GM21825 (cell line): Measurements from ENCODE around the gene DMRT3.

Experiments
- ATAC-seq: cut with Tn5 transposase; IDR thresholded peaks from one replicate; pipeline ENCODE4 v1.9.1; 2021; ENCODE audit warnings: mild to moderate bottlenecking, moderate library complexity; ENCODE audit not compliant: unreplicated experiment

Gene DMRT3

GRCh38 chr9:970151-970996 lies 6.1 kb upstream of the DMRT3 start:
- ATAC-seq: no peak

- no peak for ATAC-seq
Observed at GRCh38 chr9:971901-972500, 4.5 kb upstream of the DMRT3 start.

- ATAC-seq: no peak
Observed at GRCh38 chr9:972501-973294, 3.8 kb upstream of the DMRT3 start.

GRCh38 chr9:973295-973834 lies 3.1 kb upstream of the DMRT3 start:
- no peak for ATAC-seq

GRCh38 chr9:974031-974995 lies 2.1 kb upstream of the DMRT3 start:
- ATAC-seq: no peak

GRCh38 chr9:974996-975739 lies 1.3 kb upstream of the DMRT3 start:
- no peak for ATAC-seq

GRCh38 chr9:975740-976257 lies 656 bp upstream of the DMRT3 start:
- no peak for ATAC-seq

- ATAC-seq: no peak
Observed at GRCh38 chr9:976943-977837, 735 bp downstream of the DMRT3 start.

- no peak for ATAC-seq
Observed at GRCh38 chr9:977838-978830, 1.7 kb downstream of the DMRT3 start.

- ATAC-seq: no peak
Observed at GRCh38 chr9:979983-980382, 3.5 kb downstream of the DMRT3 start.

GRCh38 chr9:980640-981039 lies 4.2 kb downstream of the DMRT3 start:
- no peak for ATAC-seq

- no peak for ATAC-seq
Observed at GRCh38 chr9:981491-981898, 5.0 kb downstream of the DMRT3 start.

GRCh38 chr9:982394-983230 lies 6.2 kb downstream of the DMRT3 start:
- ATAC-seq: no peak

GRCh38 chr9:994005-994404 lies 17.6 kb downstream of the DMRT3 start:
- ATAC-seq: peak; percentile 63

GRCh38 chr9:995192-995591 lies 18.7 kb downstream of the DMRT3 start:
- ATAC-seq: no peak

GRCh38 chr9:995781-996180 lies 19.3 kb downstream of the DMRT3 start:
- ATAC-seq: no peak
